ENCODE results near the gene IGF2. TPM values are rescaled to one million over a fixed set of nuclear protein-coding genes. Genes with fewer than 3 reads are reported as not detected.

IGF2 gene
- total and polyA plus RNA-seq, 2 donors (not counting 3 experiments of a cell fraction or from before 2014, with no cell fraction given) = 5.7 to 21.0 TPM

DNA sequence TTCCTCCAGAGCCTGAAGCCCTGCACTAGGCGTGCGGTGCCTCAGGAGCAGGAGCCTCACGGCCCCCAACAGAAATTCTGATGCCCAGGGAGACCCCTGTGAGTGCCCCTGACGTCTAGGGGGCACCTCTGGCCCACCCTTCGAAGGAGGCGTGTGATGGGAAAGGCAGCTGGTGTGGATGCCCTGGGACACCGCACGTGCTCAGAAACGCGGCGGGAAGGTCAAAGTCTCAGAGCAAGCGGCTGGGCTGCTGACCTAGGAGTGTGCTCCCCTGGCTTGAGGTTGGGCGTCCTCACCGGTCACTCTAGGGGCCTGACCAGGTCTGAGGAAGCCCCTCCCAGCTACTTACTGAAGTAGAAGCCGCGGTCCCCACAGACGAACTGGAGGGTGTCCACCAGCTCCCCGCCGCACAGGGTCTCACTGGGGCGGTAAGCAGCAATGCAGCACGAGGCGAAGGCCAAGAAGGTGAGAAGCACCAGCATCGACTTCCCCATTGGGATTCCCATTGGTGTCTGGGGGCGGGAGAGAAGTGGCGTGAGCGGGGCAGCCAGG lies 4.1 kb downstream of the IGF2 start:
- Histone ChIP-seq H3K9me3 (replicated peaks; ENCODE audit: control insufficient read depth, insufficient read depth, low read length) (no peaks in the 10 kb centered on the region), H3K27me3 (ENCODE audit: control insufficient read depth in 2 of 2, insufficient read depth in 2 of 2, low read length in 2 of 2) (peaks cover 5 to 16% of the 10 kb centered on the region in 2 experiments), H3K79me2 (ENCODE audit: control insufficient read depth, insufficient read depth, low read length) (no peaks in the 10 kb centered on the region), H3K9me1 (replicated peaks; ENCODE audit: control insufficient read depth, extremely low read depth, insufficient read depth, low read length) (no peaks in the 10 kb centered on the region), H3K36me3 (ENCODE audit: control insufficient read depth in 2 of 2, extremely low read depth in 1 of 2, insufficient read depth in 2 of 2, low read length in 2 of 2) (no peaks in the 10 kb centered on the region), H2AFZ (ENCODE audit: low read depth, low read length) (no peak overlapping the region), H3K4me2 (ENCODE audit: insufficient read depth, low read length) (no peak overlapping the region), H3K9ac (replicated peaks; ENCODE audit: extremely low read depth, insufficient read depth, low read length) (no peak overlapping the region), H3K27ac (ENCODE audit: insufficient read depth, low read depth, low read length) (no peak overlapping the region), H3K4me3 (replicated peaks in 1 of 3; ENCODE audit: insufficient read depth in 1 of 3, low read depth in 1 of 3, low read length in 3 of 3) (no peak overlapping the region), H4K20me1 (replicated peaks; ENCODE audit: control insufficient read depth, extremely low read depth, insufficient read depth, low read length) (no peaks in the 10 kb centered on the region), H3K4me1 (ENCODE audit: control insufficient read depth, extremely low read depth, insufficient read depth, low read length) (peaks cover 3% of the 10 kb centered on the region)
- DNase-seq (ENCODE audit: low read depth, low spot score) (no peak), FAIRE-seq (no peak)
- BruUV-seq (replicated peaks) = no TSS peak
- intact Hi-C loops (cut with micrococcal nuclease) (no loop called here), dilution Hi-C loops (cut with MboI; ENCODE audit: extremely low pct_ligation_motif_present, low sequenced_read_pairs) (no loop called here)
- TF ChIP-seq CTCF (IDR thresholded peaks at IDR 0.05; ENCODE audit: extremely low read depth in 1 of 2, insufficient read depth in 1 of 2, low read depth in 1 of 2, low read length in 2 of 2) = no peak
- no peak for TF ChIP-seq MAX (IDR thresholded peaks at IDR 0.05; ENCODE audit: insufficient read depth, insufficient read length)
- TF ChIP-seq JUN (IDR thresholded peaks at IDR 0.05; ENCODE audit: borderline replicate concordance, insufficient read depth, insufficient read length, low read depth) = no peak
- no peak for TF ChIP-seq MYC (IDR thresholded peaks at IDR 0.05; ENCODE audit: low read depth, low read length)
- TF ChIP-seq POLR2AphosphoS5 (IDR thresholded peaks at IDR 0.05; ENCODE audit: insufficient read depth, low read depth, low read length) = no peak
- TF ChIP-seq EZH2 (IDR thresholded peaks at IDR 0.05; ENCODE audit: borderline replicate concordance, low read depth, low read length, severe bottlenecking) = no peak
- TF ChIP-seq FOS (IDR thresholded peaks at IDR 0.05; ENCODE audit: borderline replicate concordance, insufficient read depth, low read length) = no peak
- no peak for TF ChIP-seq GATA2 (IDR thresholded peaks at IDR 0.05; ENCODE audit: insufficient read depth, insufficient read length, low read depth, low read length)
- no peak for TF ChIP-seq POLR2A (IDR thresholded peaks at IDR 0.05; ENCODE audit: low read depth, low read length)
- ChIA-PET CTCF (interaction anchor here (1.6 to 2.2 kb wide), 2 partner anchors 17 to 42 kb away, joined by 5 to 13 read pairs; no protein-coding TSS in a partner anchor), POLR2A (no interaction called here)
